Activated naive CD4-positive, alpha-beta T cell treated with anti-CD3 and anti-CD28 coated beads, Interleukin-2, amount 50 U/mL, for 16 hours (primary cell): Measurements from ENCODE around the gene SLC27A3.

Experiments used
- DNase-seq: peaks from one replicate; pipeline ENCODE4 v3.0.0-alpha.2; 2020

SLC27A3 gene

DNA sequence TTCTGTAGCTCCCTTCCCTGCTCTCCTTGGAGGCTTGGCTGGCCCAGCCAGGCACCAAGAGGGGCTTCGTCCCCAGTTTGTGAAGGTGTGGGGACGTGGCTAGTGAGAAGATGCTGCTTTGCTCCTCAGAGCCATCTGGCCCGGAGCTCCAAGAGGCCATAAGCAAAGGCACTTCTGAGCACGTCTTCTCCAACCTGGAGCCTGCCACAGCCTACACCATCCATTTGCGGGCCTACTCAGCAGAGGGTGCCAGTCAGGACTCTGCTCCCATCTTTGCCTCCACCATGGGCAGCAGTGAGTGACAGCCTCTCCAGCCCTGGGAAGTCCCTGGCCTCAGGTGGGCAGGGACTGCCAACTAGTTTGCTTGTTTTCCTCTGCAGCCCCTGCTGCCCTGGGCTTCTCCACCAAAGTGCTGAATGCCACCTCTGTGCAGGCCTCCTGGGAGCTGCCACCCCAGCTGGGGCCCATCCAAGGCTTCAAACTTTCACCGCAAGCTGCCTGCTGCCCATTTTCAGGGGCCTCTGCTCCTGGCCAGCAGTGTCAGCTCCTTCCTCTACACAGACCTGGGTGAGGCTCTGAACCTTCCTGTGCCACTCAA lies 25.9 kb downstream of the SLC27A3 start:
- no peak for DNase-seq

DNA sequence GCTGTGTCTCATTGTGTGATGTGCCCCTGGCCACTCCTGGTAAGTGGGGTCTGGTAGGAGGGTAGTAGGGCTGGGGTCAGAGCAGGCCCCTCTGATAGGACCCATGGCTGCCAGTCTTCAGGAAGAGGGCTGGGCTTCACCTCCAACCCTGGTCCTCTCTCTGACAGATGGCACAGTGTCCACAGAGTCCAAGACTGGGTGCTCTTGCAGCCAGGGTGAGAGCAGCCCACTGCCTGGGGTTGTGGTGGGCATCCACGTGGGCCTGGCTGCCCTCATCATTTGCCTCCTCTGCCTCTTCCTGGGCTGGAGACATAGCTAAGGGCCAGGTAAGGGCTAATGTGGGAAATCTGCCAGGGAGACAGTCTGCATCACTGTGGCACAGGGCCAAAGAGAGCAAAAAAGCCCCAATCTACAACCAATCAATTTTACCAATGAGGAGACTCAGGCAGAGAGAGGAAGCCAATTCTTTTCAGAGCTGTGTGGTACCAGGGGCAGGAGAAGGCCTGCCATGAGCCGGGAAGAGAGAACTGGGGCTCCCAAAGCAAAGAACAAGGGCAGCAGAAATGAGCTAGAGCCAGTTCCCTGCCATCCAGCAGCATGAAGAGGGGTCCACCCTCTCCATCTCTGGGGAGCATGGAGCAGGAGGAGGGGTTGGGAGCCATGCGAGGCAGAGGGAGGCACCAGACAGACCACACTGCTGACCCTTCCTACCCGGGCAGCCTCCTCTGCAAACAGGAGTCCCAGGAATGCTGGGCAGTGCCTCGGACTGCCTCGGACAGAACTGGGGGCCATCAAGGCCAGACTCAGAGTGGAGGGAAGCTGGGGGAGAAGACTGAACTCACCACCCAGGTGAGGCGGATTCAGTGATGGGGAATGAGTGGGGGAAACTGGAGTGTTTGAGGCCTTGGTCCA lies 26.8 kb downstream of the SLC27A3 start:
- no peak for DNase-seq

DNA sequence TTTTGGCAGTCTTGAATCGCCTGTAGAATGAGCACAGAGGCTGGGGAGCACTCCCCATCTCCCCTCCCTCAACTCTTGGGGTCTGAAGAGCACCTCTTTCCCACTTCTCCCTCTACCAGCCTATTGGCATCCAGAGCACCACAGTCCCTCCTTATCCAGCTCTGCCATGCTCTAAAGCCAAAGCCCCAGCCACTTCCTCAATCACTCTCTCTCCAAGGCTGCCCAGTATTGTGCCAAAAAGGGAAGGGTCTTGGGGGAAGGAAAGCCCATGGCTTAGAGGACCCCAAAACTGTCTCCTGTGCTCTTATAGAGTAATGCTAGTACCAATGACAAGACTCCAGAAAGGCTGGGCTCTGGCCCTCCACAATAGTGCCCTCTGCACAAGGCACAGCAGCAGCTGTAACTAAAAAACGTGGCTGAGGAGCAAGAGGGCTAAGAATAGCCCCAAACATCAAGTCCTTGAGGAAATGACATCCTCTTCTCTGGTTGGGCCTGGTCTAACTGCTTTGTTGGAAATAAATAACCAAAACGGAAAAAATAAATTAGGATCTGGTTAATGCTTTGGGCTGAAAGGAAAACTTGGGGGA lies 28.4 kb downstream of the SLC27A3 start:
- no peak for DNase-seq

DNA sequence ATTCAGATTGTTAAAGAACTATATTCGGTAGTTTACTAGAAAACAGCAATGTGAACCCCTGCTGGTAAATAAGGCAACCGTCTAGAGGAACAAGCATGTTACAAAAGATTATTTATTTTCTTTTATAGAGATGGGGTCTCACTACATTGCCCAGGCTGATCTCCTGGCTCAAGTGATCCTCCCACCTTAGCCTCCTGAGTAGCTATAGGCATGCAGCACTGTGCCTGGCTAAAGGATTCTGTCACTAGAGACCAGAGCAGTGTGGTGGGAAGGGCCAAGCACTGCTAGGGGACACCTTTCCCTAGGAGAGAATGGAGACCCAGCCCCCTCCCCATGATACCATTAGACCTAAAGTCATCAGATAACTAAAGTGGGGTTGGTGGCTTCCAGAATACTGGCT lies 28.9 kb downstream of the SLC27A3 start:
- DNase-seq, result no peak

DNA sequence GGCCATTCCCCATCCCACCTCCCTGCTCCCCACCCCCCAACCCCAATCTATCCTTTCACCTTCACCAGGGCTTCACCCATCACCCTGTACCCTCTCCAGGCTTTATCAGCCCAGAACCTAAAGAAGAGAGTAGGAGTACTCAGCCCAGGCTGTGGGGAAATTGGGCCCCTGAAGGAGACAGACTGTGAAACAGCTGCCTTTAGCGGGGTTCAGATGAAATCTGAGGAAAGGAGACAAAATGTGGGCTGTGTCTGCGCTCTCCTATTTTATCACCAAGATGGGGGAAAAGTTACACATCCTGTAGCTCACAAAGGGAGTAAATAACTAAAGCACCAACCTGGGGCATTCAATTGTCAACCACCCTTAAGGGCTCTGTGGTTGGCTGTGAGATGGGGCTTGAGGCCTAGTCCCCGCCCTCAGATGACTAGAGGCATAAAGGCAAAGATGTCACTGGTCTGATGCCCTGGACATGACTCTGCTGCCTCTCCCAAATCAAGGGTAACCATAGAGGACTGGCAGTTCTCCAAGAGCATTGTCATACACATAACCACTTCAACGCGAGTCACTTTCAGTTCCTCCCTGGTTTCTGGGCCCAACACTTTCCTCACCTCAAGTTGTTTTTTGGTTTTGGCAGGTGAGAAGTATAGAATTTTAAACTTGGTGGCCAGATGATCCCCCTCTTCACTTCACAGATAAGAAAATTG lies 30.0 kb downstream of the SLC27A3 start:
- peak; percentile 62 for DNase-seq

DNA sequence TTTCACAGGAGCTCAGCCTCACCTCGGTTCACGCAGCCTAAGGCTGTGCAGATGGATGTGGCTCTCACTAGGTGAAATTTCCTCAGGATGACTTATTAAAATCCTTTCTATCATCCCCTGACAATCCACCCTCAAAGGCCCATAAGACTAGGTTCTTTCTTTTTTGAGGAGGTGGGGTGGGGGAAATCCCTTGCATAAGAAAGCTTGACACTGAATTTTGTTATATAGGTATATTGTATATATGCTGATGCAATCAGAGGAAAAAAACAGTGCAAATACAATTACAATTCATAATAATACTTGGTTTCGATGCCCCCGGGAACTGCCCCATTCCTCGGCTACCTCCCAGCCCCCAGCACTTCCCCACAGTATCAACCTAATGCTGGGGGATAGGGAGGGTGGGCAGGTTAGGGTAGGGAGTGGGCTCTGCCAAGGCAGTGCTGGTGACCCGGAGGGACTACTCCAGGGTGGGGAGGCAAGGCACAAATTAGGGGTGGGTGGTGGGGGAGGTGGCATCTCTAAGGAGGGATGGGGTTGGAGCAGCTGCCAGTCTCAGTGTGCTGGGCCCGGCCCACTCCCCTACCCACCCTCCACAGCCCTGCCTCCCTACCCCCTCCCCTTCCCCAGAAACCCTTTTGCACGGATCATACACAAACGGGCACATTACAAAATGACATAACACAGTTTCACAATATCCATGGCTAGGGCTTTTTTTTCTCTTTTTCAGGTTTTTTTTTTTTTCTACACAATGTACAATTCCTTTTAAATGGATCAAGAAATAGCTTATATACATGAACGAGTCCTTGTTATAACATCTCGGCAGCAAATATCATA lies 30.9 kb downstream of the SLC27A3 start:
- no peak for DNase-seq

DNA sequence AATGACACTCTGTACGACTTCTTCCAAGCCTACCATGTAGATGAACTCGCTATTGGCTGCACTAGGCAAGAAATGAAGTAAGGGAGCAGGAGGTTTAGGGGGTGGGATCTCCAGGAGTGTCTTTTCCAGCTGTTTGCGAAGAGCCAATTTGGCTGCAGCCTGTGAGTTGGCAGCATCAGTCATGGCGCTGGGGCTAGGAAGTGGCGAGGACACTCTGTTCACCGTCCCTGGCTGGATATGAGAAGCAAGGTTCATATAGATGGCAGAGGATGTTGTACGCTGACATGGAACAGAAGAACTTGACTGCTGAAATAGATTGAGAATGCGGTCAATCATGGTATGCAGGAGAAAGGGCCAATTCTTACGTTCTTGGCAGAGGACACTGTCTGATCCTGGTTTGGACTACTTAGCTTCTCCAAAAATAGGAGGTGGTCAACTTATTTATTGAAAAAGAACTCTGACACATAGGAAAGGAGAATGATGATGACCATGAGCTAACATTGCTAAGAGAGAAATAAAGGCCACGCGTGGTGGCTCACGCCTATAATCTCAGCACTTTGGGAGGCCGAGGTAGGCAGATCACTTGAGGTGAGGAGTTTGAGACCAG lies 41.2 kb downstream of the SLC27A3 start:
- DNase-seq, result no peak

DNA sequence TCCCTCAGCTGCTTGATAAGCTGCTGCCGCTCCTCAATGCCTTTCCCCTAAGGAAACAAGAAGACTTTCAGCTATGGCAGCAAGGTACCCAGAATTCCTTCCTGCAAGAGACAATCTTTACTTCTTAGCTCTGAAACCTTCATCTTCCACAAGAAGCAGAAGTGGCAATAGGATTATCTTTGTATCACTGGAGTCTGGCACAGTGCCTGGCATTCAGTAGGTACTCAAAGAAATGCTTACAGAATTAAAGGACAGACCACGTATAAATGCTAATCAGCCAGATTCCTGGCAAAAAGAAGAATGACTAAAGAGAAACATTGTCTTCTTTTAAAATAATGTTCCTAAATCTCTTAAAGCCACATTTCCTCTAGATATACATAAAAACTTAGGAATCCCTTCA lies 43.7 kb downstream of the SLC27A3 start:
- DNase-seq, result no peak

DNA sequence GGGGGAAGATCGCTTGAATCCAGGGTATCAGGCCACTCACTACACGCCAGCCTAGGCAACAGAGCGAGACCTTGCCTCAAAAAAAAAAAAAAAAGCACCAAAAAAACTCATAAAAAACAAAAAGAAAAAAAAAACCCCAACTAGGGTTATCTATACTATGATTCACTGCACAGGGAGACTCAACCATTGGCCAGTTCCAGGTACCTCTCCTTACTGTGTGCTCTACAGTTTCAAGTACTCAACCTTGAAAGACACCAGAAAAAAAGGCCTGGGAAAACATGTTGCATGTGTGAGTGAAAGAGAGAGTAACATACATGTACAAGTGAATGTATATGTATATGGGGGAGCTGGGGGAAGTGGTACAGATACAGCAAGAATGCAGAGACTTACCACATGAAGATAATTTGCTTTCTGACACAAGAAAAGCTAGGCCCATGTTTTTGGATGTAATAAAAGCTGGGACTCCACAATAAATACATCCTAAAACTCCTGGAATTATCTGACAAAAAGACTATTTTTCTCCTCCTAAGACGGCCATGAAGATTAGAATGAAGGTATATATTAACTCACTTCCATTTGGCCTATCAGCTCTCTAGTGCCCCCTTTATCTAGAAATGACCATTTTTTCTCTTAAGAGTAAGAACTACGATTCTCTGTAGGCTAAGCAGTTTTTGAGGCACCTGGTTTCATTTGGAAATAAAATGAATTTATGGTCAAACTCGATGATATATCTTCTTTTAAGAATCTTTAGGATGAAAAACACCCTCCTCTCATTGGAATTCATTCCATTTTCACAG lies 52.2 kb downstream of the SLC27A3 start:
- DNase-seq, result no peak
